ENCODE results near the gene QPCTL.

QPCTL gene

DNA sequence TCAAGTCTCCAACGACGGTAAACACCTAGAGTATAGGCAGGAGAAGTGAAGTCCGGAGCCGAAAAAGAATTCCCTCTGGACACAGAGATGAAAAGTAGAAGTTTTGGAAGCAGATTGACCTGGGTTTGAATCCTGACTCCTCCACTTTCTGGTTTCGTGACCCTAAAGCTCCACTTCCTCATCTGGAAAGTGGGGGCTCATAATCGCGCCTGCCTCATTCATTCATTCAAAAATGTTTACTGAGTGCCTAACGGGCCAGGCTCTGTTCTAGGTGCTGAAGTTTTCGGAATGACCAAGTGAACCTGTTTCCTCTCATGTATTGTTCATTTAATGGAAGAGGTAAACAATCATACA, 46.1 kb upstream of the QPCTL start:
- DNase-seq (ENCODE audit: low spot score), result no peak
- TF ChIP-seq, protein P1, sequence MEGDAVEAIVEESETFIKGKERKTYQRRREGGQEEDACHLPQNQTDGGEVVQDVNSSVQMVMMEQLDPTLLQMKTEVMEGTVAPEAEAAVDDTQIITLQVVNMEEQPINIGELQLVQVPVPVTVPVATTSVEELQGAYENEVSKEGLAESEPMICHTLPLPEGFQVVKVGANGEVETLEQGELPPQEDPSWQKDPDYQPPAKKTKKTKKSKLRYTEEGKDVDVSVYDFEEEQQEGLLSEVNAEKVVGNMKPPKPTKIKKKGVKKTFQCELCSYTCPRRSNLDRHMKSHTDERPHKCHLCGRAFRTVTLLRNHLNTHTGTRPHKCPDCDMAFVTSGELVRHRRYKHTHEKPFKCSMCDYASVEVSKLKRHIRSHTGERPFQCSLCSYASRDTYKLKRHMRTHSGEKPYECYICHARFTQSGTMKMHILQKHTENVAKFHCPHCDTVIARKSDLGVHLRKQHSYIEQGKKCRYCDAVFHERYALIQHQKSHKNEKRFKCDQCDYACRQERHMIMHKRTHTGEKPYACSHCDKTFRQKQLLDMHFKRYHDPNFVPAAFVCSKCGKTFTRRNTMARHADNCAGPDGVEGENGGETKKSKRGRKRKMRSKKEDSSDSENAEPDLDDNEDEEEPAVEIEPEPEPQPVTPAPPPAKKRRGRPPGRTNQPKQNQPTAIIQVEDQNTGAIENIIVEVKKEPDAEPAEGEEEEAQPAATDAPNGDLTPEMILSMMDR (IDR thresholded peaks at IDR 0.05; ENCODE audit: extremely low read depth, insufficient read depth, missing control alignments), result no peak
- in situ Hi-C loops (cut with MboI; ENCODE audit: low pct_unique_long_range_greater_than_20kb, low sequenced_read_pairs, unreplicated experiment), result no loop called here

DNA sequence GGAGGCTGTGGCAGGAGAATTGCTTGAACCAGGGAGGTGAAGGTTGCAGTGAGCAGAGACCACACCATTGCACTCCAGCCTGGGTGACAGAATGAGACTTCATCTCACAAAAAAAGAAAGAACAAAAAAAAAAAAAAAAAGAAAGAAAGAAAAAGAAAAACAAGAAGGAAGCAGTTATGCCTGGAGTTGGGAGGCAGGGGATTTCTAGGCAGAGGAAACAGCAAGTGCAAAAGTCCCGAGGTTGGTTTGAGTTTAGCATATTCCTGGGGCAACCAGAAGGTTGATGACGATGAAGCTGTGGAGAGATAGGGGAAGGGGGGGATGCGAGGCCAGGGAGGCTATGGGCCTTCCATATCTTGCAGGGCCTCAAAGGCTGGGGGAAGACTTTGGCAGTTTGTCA, 41.7 kb upstream of the QPCTL start:
- TF ChIP-seq, protein P1 (IDR thresholded peaks at IDR 0.05; ENCODE audit: extremely low read depth, insufficient read depth, missing control alignments), result no peak
- in situ Hi-C loops (cut with MboI; ENCODE audit: low pct_unique_long_range_greater_than_20kb, low sequenced_read_pairs, unreplicated experiment), result no loop called here

DNA sequence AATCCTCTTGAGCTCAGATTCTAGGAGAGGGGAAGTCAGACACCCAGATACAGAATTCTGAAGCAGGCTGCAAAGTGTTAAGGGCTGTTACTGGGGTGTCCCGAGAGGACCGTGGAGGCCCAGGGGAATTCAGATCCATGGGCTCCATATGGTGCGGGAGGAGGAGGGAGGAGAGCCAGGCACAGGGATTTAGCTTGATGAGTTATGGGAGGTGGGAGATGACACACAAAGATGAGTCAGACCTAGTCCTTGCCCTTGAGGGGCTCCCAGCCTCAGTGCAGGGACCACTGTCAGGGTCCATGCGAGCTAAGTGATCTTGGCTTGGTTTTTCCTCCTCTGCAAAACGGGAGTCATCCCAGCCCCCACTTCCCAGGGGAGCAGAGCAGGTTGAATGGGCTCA, 38.8 kb upstream of the QPCTL start:
- in situ Hi-C loops (cut with MboI; ENCODE audit: low pct_unique_long_range_greater_than_20kb, low sequenced_read_pairs, unreplicated experiment), result no loop called here
- TF ChIP-seq, protein P1 (IDR thresholded peaks at IDR 0.05; ENCODE audit: extremely low read depth, insufficient read depth, missing control alignments), result no peak
- DNase-seq (ENCODE audit: low spot score), result no peak

More for the DNA sequence above, 41.7 kb upstream of the QPCTL start:
- no peak for DNase-seq (ENCODE audit: low spot score)

DNA sequence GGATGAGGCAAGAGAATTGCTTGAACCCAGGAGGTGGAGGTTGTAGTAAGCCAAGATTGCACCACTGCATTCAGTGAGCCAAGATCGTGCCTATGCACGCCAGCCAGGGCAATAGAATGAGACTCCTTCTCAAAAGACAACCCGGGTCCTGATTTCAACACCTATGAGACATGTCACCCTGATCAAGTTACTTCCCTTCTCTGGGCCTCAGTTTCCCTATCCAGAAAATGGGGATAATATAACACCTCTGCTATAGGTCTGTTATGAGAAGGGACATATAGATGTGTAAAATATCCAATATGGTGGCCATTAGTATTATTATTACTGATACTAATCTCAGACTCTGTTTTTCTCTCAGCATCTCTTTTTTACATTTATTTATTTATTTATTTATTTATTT, 37.4 kb upstream of the QPCTL start:
- no peak for DNase-seq (ENCODE audit: low spot score)
- TF ChIP-seq, protein P1 (IDR thresholded peaks at IDR 0.05; ENCODE audit: extremely low read depth, insufficient read depth, missing control alignments), result no peak
- in situ Hi-C loops (cut with MboI; ENCODE audit: low pct_unique_long_range_greater_than_20kb, low sequenced_read_pairs, unreplicated experiment), result no loop called here

DNA sequence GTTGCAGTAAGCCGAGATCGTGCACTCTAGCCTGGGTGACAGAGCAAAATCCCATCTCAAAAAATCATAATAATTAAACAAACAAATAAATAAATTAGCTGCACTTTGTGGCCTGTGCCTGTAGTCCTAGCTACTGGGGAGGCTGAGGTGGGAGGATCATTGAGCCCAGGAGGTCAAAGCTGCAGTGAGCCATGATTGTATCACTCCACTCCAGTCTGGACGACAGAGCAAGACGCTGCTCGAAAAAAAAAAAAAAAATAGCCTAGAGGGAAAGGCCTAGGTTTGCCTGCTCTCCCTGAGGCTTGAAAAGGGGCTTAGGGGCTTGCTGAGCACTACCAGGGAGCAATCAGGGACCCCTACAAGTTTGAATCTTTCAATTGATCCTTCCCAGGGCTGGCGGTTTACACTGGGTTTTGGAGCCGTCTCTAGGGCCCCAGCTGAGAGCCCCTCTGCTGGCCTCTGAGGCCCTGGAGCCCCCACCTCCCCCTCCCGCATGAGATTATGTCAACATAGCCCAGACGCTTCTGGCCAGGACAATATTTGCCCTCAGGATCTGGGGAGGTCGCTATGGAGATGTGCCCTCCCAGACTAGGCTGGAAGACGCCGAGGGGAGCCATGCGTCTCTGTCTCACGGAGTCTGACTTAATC, 34.8 kb upstream of the QPCTL start:
- DNase-seq (ENCODE audit: low spot score), result no peak
- TF ChIP-seq, protein P1 (IDR thresholded peaks at IDR 0.05; ENCODE audit: extremely low read depth, insufficient read depth, missing control alignments), result no peak
- in situ Hi-C loops (cut with MboI; ENCODE audit: low pct_unique_long_range_greater_than_20kb, low sequenced_read_pairs, unreplicated experiment), result no loop called here

DNA sequence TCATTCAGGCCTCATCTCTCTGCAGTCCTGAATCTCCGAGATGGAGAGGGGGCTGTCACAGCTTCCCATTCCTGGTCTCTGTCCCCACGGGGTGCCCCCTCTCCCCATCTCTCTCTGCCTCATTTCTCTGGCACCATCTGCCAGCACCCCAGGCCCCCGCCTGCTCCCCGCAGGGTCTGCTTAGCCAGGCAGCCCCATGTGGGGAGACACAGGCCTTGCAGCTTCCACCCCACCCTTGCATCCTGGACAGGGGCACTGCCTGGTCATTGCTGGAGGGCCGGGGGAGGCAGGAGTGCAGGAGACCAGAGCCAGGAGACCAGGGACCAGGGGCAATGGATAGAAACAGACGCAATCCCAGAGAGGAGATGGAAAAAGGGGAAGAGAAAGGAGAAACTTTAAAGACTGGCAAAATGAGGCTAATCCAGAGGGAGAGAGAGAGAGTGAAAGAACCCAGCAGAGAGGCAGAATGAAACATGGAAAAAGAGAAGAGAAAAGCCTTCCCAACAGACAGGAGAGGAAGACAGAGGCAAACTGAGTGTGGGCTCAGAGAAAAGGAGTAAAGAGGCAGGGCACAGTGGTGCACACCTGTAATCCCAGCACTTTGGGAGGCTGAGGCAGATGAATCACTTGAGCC, 33.3 kb upstream of the QPCTL start:
- TF ChIP-seq, protein P1 (IDR thresholded peaks at IDR 0.05; ENCODE audit: extremely low read depth, insufficient read depth, missing control alignments), result no peak
- DNase-seq (ENCODE audit: low spot score), result no peak
- in situ Hi-C loops (cut with MboI; ENCODE audit: low pct_unique_long_range_greater_than_20kb, low sequenced_read_pairs, unreplicated experiment), result no loop called here

Measured in GM13977 (cell line).